HK-2 (cell line): Measurements from ENCODE around the gene FBXW11.
"Not testable (repeated sequence)": the region's sequence is repeated elsewhere in the genome, so short reads cannot be mapped to it uniquely, and the experiment has no call there.

Source experiments
- DNase-seq: peaks from one replicate; pipeline ENCODE4 v3.0.0-alpha.2; 2018; ENCODE audit not compliant: unreplicated experiment

Gene FBXW11

DNA sequence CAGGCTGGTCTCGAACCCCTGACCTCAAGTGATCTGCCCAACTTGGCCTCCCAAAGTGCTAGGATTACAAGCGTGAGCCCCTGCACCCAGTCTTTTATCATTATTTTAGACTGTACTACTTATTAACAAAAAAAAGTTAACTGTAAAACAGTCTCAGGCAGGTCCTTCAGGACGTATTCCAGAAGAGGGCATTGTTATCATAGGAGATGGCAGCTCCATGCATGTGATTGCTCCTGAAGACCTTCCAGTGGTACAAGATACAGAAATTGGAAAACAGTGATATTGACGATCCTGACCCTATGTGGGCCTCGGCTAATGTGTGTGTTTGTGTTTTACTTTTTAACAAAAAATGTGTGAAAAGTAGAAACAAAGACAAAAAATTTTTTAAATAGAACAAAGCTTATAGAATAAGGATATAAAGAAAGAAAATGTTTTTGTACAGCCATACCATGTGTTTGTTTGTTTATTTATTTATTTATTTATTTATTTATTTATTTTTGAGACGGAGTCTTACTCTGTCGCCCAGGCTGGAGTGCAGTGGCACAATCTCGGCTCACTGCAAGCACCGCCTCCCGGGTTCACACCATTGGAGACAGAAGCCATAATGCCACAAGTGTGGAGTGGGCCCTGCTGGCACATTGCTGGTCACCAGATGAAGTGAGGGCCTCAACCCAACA, 13.8 kb upstream of the FBXW11 start:
- DNase-seq = not testable (repeated sequence)

DNA sequence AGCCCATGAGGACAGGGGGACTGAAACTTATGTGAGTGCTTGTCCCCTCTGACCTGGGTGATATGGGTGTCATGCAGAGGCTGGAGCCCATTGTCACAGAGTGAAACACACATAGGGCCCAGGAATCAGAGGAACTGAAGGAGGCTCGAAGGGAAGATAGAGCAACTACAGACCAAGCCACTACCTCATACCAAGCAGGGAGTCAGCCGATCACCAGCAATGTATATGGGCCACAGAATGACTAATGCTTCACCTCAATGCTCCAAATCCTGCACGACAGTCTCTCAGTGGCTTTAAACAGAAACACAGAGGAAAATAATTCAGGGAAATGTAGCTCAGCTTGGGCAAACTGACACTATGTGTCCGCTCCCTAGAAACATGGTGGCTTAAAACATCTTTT, 8.9 kb upstream of the FBXW11 start:
- DNase-seq = no peak

DNA sequence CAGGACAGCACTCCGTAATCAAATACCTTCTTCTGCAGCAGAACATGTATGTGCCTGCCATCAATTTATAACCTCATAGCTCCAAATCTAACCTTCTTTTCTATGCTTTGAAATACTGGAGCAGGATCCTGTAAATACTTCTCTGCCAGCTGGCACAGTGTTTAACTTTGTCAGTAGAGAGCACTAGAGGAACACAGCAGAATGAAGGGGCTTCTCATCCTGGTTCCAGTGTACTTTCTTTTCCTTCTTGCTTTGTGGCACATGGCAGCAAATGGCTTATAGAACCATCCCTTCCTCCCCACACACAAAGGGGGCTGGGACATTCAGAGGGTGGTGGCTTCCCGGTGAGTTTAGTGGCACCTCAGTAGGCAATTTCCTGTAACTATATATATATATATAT, 3.8 kb upstream of the FBXW11 start:
- no peak for DNase-seq

- DNase-seq = no peak
Observed at GRCh38 chr5:172009536-172010270, 3.3 kb upstream of the FBXW11 start.

GRCh38 chr5:172008689-172009141, 2.3 kb upstream of the FBXW11 start:
- no peak for DNase-seq

DNA sequence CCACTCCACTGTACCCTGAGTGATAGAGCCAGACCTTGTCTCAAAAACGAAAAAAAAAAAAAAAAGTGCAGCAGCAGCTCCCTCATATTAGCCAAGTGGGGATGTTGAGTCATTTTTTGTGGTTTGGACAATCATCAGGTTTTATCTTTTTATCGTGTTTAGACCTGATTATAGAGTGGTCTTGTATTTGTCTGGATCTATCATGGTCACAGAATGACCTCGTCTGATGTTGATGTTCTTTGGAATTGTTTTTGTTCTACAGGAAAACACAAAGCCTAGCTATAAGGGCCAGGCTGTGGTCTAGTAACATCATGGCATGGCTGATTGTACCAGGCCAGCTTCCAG, 1.6 kb upstream of the FBXW11 start:
- no peak for DNase-seq

DNA sequence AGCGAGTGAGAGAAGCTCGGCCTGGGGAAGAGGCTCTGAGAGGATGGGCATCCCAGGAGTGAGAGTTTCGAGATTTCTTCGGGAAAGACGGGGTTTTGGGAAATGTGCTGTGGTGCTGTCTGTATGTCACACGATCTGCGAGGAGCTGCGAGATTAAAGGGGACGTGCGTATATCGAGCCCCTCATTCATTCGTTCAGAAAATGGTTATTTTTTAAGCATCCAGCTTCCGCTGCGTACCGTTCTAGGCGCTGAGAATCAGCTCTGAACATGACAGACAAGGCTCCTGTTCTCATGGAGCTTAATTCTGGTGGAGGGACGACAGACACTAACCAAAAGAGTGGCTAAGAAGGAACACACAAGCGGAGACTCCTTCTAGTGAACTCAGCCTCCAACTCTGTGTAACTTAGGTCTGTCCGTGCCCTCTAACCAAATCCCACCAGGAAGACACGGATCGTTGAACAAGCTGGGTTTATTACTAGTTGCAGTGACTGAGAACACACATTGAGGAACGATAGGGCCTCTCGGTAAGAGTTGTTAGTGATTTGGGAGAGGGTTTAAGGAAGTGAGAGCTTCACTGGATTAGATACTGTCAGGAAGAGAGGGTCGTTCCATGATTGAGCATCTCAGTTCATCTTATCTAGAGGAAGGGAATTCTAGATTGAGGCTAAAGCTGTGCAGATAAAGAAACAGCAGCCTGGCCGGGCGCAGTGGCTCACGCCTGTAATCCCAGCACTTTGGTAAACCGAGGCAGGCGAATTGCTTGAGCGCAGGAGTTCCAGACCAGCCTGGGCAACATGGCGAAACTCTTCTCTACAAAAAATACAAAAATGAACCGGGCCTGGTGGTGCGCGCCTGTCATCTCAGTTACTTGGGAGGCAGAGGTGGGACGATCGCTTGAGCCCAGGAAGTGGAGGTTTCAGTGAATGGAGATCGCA, 1.0 kb upstream of the FBXW11 start:
- peak; percentile 12 for DNase-seq

GRCh38 chr5:172005708-172006320, 624 bp downstream of the FBXW11 start:
- DNase-seq = peak; percentile 34

GRCh38 chr5:172004824-172005237, 1.6 kb downstream of the FBXW11 start:
- no peak for DNase-seq

GRCh38 chr5:172003746-172004145, 2.7 kb downstream of the FBXW11 start:
- no peak for DNase-seq

- no peak for DNase-seq
Observed at GRCh38 chr5:172002840-172003512, 3.5 kb downstream of the FBXW11 start.

- no peak for DNase-seq
Observed at GRCh38 chr5:172002310-172002709, 4.1 kb downstream of the FBXW11 start.

DNA sequence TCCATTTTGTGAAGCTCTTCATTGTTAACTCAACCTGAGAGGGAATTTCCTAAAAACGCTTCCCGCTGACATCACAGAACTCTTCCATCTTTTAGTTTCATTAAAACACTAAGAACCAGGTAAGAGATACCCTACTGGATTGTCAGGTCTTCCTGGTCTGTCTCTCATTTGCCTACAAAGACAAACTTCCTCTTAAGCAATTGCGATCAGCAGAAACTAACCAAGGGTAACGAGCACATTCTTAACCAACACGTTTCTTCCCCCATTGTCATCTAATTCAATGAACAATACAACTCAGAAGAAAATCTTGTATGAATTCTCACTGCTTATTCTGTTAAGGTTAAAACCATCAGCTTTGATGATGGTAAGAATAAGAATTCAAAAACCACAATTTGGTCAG, 6.6 kb downstream of the FBXW11 start:
- DNase-seq = no peak

- no peak for DNase-seq
Observed at GRCh38 chr5:171999100-171999499, 7.3 kb downstream of the FBXW11 start.

DNA sequence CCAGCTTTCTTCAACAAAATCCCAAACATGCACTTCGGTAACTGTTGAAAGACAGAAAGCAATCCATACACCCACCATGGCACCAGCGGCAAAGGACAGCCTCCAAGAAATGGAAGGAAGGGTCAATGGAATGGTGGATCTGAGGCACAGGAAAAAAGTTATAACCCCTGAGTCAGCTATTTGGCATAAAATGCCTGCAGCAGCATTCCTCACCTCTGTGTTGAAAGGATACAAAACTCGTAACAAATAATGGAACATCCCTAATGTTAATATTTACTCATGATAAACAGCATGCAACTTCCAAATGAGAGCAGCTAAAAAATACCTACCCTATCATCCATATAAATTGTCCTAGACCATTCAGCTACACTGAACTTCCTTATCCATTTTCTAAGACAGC, 9.4 kb downstream of the FBXW11 start:
- no peak for DNase-seq

- no peak for DNase-seq
Observed at GRCh38 chr5:171992813-171993212, 13.6 kb downstream of the FBXW11 start.

- DNase-seq = no peak
Observed at GRCh38 chr5:171992305-171992704, 14.1 kb downstream of the FBXW11 start.

DNA sequence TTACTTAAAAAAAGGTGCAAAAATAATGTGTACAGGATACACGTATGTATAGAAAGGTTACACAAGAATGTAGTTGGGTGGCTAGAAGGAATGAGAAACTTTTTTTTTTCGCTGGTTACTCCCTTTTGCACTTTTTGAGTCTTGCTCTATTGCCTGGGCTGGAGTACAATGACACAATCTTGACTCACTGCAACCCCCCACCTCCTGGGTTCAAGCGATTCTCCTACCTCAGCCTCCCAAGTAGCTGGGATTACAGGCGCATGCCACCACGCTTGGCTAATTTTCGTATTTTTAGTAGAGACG, 15.8 kb downstream of the FBXW11 start:
- DNase-seq = no peak

GRCh38 chr5:171989946-171990712, 16.3 kb downstream of the FBXW11 start:
- no peak for DNase-seq

GRCh38 chr5:171989276-171989675, 17.2 kb downstream of the FBXW11 start:
- DNase-seq = no peak

- no peak for DNase-seq
Observed at GRCh38 chr5:171986772-171987171, 19.7 kb downstream of the FBXW11 start.
